GM18519 (cell line): ENCODE measurements around the gene INPP4B.

ENCODE experiments used
- ATAC-seq: cut with Tn5 transposase; IDR thresholded peaks from one replicate; pipeline ENCODE4 v1.9.1; 2021; ENCODE audit warnings: mild to moderate bottlenecking, moderate library complexity; ENCODE audit not compliant: unreplicated experiment, low FRiP score

Gene INPP4B

DNA sequence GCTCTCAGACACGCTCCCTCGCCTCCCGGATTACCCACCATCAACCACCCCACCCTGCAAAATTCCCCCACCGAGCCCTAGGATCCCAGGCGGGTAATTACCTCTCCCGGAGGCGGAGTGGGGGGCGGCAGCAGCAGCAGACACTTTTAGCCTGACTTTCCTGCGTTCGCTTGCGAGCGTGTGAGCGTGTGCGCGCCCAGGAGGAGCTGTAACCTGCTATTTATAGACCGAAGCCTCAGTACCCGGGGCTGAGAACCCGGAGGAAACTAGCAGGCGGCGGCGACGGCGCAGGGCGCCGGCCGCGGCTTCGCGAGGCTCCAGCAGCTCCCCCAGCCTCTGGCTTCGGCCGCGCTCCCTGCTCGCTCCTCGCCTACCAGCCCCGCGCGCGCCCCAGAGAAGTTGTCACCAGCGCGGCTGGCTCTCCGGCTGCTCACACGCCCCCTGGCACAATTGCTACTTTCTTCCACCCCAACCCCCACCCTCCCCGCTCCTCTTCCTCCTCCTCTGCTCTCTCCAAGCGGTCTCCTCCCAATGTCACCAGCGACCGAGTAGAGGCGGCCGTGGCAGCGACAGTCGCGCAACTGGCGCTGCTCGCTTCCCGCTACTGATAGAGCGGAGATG is at the start of gene INPP4B:
Gene INPP4B, minus strand, starts transcription at position 194 of the 621 bp plus-strand sequence.
- peak; percentile 40 for ATAC-seq

DNA sequence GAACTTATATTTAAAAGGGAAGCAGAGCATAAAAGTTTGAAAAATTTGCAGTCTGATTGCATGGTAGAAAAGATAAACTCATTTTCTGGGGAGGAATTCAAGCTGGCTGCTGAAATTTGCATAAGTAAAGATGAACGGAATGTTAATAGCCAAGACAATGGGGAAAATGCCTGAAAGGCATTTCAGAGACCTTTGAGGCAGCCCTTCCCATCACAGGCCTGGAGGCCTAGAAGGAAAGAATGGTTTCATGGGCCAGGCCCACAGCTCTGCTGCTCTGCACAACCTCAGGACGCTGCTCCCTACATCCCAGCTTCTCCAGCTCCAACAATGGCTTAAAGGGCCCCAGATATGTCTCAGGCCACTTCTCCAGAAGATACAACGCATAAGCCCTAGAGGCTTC is 46.9 kb upstream of the INPP4B start:
- ATAC-seq: no peak

GRCh38 chr4:142886566-142886965 is 40.5 kb upstream of the INPP4B start:
- ATAC-seq: no peak

- ATAC-seq: no peak
Measured at GRCh38 chr4:142883040-142883832, 37.1 kb upstream of the INPP4B start.

GRCh38 chr4:142882159-142882558 is 36.1 kb upstream of the INPP4B start:
- ATAC-seq: no peak

DNA sequence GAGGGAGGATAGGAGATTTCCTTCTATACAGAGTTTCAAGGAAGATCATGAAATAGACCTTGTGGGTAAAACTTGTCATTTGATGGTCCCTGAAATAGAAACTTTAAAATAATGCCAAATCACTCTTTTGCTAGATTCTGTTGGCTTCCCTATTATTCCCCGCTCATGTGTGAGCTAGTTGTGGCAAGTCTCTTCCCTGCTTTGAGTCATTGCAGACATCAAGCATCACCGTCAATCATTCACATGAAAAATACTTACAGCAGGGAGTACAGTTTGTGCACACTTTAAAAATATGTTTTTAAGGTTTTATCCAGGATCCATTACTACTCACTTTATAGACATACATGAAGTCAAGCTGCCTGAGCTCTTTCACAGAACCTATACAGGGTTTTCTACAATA is 35.2 kb upstream of the INPP4B start:
- no peak for ATAC-seq

GRCh38 chr4:142875117-142875516 is 29.0 kb upstream of the INPP4B start:
- no peak for ATAC-seq

GRCh38 chr4:142874684-142875083 is 28.6 kb upstream of the INPP4B start:
- no peak for ATAC-seq

DNA sequence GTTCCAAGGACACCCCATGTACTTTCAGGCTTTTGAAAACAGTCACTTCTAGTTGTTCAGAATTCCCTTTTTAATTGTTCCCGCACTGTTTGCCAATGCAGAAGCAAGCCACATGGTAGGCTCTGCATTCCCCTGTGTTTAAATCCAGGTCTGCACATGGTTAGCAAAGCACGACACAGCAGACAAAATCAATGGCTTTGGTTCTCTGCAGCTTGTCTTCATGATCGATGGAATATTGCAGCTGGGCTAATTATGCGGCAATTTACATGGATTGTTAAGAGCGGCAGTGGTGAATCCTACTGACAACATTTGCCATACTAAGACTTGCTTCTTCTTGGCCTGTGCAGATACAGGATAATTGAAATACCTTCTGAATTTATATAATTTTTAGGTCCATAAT is 20.6 kb upstream of the INPP4B start:
- ATAC-seq: no peak

GRCh38 chr4:142861351-142861750 is 15.2 kb upstream of the INPP4B start:
- ATAC-seq: no peak

GRCh38 chr4:142858965-142859364 is 12.9 kb upstream of the INPP4B start:
- no peak for ATAC-seq

DNA sequence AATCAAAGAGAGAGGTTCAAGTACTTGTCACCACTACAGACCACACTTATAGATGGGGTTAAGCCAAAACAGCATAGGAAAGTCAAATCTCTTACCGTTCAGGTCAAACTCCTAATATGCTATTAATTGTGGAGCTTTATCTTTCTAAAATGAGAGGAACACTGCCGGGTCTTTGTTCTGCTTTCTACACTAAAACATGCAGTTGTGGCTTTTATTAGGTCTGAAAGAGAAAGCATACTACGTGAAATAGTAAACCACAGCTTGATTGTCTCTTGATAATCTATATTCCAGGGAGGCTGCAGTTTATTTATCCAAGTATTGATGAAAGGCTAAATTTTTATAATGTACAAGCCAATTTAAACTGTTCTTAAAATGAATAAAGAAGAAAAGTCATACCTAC is 12.3 kb upstream of the INPP4B start:
- no peak for ATAC-seq

DNA sequence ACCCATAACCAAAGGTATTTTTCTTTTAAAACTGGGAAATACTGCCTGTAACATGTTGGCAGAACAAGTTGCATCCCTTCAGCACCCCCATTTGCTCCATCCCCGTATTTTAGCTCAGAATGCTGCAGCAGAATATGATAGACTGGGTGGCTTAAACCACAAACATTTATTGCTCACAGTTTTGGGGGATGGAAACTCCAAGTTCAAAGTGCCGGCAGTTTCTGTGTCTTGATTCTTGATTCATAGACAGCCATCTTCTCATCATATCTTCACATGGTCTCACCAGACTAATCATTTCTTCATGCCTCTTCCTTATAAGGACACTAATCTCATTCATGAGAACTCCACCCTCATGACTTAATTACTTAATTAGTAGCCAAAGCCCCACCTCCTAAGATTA is 10.5 kb upstream of the INPP4B start:
- no peak for ATAC-seq

DNA sequence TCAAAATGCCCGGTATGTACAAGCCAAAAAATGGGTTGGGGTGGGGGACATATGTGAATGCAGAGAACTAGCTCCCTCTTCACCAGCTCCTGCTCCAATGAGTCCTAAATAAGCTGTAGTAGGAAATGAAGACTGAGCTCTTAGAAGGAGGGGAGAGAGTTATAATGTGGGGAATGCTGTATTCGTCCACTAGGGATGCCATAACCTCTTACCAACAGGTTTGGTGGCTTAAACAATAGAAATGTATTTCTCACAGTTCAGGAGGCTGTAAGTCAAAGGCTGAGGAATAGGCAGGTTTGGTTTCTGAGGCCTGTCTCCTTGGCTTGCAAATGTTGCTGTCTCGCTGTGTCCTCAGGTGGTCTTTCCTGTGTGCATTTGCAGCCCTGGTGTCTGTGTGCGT is 4.4 kb upstream of the INPP4B start:
- ATAC-seq: no peak

GRCh38 chr4:142846729-142847596 is 862 bp upstream of the INPP4B start:
- peak; percentile 48 for ATAC-seq

- no peak for ATAC-seq
Measured at GRCh38 chr4:142845293-142846107, 601 bp downstream of the INPP4B start.

DNA sequence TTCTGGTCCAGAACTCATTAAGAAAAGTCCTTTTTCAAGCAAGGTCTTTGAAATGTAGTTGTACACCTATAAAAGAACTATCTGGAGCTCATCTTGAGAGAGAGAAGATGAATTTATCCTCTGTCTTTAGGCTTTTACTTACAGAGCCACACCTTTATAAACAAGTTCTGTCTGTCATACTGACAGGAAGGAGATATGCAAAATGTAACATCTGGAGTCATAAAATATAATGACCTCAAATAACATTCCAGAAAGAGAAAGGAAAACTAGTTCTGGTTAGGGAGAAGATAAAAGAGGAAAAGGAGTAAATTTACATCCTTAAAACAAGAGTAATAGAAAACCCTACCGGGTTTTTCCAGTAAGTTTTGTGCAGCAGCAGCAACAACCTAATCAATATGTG is 1.3 kb downstream of the INPP4B start:
- ATAC-seq: no peak

DNA sequence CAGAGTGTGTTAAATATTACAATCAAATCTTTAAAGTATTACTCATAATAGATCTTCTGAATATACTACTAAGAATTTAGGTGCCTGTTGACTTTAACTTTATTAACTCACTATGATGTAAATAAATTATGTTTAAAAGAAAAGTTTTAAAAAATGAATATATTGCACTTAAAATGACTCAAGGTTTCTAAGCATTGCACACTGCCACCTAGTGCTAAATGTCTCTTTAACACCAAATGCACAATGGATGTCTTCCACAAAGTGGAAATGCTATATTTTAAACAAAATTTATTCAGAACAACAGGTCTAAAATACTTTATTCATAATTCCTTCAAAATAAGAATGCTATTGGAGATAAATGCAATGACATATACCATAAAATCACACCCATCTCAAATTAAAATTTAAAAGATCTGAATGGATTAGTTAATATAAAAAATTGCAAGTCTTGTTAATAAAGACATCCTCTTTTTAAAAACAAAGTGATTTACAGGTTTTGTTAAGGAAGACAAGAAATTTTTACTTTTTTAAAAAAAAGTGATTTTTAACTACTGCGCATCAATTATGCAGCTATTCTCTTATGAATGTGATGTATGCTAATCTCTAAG is 5.5 kb downstream of the INPP4B start:
- no peak for ATAC-seq

GRCh38 chr4:142838778-142839177 is 7.3 kb downstream of the INPP4B start:
- no peak for ATAC-seq

DNA sequence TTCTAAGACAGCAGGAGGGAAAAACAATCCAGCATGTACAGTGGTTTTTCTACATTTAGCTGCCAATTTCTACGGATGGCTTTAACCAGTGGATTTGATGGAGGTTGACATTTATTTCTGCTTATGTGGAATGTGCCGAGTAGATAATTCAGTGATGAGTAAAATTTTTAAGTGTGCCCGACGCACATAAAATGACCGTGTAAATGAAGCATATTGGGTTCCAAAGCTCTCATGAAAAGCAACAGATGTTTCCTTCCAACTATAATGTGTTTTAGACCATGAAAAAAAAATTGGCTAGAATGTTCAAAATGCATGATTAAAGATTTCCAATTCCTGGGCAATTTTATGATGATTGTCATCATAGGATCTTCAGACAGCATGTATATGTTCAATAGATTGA is 14.1 kb downstream of the INPP4B start:
- no peak for ATAC-seq
